Measurements from ENCODE around the gene DNAH14.

The DNAH14 gene

DNA sequence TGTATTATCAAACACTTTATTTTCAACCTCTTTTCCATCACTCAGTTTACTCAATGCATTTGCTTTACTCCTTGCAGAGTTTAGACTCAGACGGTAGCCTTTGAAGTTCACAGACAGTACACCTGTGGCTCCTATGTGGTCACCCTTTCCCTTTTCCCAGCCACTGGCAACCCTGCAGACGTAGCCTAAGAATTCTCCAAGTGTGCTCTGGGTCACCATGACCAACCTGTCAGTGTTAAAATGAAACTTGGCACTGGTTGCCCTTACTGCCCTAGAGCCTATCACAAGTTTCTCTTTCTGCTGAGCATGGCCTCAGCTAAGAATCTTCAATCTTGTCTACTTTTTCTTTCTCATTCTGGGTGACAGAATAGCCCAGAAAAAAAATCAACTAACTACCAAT is 25.5 kb upstream of the DNAH14 start:
- TF ChIP-seq, protein P1, sequence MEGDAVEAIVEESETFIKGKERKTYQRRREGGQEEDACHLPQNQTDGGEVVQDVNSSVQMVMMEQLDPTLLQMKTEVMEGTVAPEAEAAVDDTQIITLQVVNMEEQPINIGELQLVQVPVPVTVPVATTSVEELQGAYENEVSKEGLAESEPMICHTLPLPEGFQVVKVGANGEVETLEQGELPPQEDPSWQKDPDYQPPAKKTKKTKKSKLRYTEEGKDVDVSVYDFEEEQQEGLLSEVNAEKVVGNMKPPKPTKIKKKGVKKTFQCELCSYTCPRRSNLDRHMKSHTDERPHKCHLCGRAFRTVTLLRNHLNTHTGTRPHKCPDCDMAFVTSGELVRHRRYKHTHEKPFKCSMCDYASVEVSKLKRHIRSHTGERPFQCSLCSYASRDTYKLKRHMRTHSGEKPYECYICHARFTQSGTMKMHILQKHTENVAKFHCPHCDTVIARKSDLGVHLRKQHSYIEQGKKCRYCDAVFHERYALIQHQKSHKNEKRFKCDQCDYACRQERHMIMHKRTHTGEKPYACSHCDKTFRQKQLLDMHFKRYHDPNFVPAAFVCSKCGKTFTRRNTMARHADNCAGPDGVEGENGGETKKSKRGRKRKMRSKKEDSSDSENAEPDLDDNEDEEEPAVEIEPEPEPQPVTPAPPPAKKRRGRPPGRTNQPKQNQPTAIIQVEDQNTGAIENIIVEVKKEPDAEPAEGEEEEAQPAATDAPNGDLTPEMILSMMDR (IDR thresholded peaks at IDR 0.05; ENCODE audit: extremely low read depth, insufficient read depth, missing control alignments) = no peak
- DNase-seq (ENCODE audit: low spot score) = no peak
- in situ Hi-C loops (cut with MboI; ENCODE audit: low pct_unique_long_range_greater_than_20kb, low sequenced_read_pairs, unreplicated experiment) = no loop called here

DNA sequence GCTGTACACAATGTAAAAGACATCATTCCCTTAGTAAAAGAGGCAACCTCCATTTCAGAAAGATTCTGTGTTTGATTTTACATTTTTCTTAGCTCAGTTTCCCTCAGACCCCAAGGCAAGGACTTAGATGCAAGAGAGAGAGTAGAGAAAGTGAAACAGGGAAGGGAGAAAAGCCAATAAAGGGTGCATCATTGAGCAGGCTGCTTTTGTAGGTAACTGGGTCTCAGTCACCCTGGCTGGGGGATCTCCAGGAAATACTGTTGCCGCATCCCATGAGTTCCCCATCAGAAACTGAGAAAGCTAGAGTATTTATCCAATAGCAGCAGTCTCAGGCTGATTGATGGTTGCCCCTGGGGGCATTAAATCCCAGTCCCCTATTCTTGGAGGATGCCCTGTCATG is 23.1 kb upstream of the DNAH14 start:
- in situ Hi-C loops (cut with MboI; ENCODE audit: low pct_unique_long_range_greater_than_20kb, low sequenced_read_pairs, unreplicated experiment) = no loop called here
- DNase-seq (ENCODE audit: low spot score) = no peak
- TF ChIP-seq, protein P1 (IDR thresholded peaks at IDR 0.05; ENCODE audit: extremely low read depth, insufficient read depth, missing control alignments) = no peak

- in situ Hi-C loops (cut with MboI; ENCODE audit: low pct_unique_long_range_greater_than_20kb, low sequenced_read_pairs, unreplicated experiment) = no loop called here
- DNase-seq (ENCODE audit: low spot score) = no peak
- TF ChIP-seq, protein P1 (IDR thresholded peaks at IDR 0.05; ENCODE audit: extremely low read depth, insufficient read depth, missing control alignments) = no peak
Observed at GRCh38 chr1:224911217-224911616, 18.3 kb upstream of the DNAH14 start.

DNA sequence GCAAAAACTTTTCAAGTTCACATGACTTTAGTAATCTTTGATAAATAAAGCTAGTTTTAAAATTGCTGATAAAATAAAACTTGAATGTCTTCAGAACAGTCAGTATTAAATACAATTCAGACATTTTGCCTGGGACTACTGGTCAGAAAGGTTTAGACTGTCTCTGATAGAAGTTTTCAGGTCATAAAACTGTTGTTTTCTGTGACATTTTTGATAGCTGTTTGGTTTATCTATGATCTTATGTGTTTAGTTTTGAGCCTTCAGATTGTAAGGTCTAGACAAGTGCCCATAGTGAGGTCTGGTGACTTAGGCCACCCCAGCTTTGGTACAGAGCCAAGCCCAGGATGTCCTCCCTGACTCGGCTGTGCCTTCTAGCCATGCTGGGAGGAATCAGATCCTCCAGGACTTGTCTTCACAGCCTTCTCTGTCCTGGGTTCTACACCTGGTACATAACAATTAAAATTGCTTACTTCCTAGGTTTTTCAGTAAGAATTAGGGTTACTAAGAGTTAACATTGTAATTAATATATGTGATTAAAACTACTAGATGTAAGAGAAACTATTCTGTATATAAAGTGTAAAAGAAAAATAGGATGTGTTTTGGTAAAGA is 15.1 kb upstream of the DNAH14 start:
- no peak for DNase-seq (ENCODE audit: low spot score)
- in situ Hi-C loops (cut with MboI; ENCODE audit: low pct_unique_long_range_greater_than_20kb, low sequenced_read_pairs, unreplicated experiment) = no loop called here
- TF ChIP-seq, protein P1 (IDR thresholded peaks at IDR 0.05; ENCODE audit: extremely low read depth, insufficient read depth, missing control alignments) = no peak

- no peak for DNase-seq (ENCODE audit: low spot score)
- in situ Hi-C loops (cut with MboI; ENCODE audit: low pct_unique_long_range_greater_than_20kb, low sequenced_read_pairs, unreplicated experiment) = no loop called here
- TF ChIP-seq, protein P1 (IDR thresholded peaks at IDR 0.05; ENCODE audit: extremely low read depth, insufficient read depth, missing control alignments) = no peak
Observed at GRCh38 chr1:224919508-224919907, 10.0 kb upstream of the DNAH14 start.

DNA sequence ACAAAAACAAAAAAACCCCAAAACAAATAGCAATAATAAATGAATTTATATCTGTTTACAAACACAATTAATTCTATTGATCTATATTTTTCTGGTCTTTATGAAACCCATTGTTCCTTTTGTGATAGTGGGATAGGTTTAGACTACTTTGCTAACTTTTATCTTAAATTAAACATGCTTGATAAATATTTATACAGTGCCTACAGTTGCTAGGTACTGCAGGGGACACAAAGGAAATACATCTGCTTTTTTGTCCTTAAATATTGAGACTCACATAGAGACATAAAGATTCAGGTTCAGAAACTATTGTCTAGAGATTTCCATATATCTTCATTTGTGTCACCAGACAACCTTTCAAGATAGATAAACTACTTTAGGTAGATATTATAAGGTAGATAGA is 8.5 kb upstream of the DNAH14 start:
- TF ChIP-seq, protein P1 (IDR thresholded peaks at IDR 0.05; ENCODE audit: extremely low read depth, insufficient read depth, missing control alignments) = no peak
- in situ Hi-C loops (cut with MboI; ENCODE audit: low pct_unique_long_range_greater_than_20kb, low sequenced_read_pairs, unreplicated experiment) = no loop called here

More for the DNA sequence above, 8.5 kb upstream of the DNAH14 start:
- DNase-seq (ENCODE audit: low spot score) = no peak
